Measurements from ENCODE around the gene PRCC. TPM values are rescaled to one million over a fixed set of nuclear protein-coding genes. Genes with fewer than 3 reads are reported as not detected.

The PRCC gene
- total and polyA plus RNA-seq, 2 of the 13 experiments (the other 11 are each of a cell fraction or from before 2014, with no cell fraction given) = 24.2 to 40.5 TPM

- TF ChIP-seq, protein P1, sequence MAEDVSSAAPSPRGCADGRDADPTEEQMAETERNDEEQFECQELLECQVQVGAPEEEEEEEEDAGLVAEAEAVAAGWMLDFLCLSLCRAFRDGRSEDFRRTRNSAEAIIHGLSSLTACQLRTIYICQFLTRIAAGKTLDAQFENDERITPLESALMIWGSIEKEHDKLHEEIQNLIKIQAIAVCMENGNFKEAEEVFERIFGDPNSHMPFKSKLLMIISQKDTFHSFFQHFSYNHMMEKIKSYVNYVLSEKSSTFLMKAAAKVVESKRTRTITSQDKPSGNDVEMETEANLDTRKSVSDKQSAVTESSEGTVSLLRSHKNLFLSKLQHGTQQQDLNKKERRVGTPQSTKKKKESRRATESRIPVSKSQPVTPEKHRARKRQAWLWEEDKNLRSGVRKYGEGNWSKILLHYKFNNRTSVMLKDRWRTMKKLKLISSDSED (CRISPR knock-in tag; IDR thresholded peaks at IDR 0.05) = no peak
- no peak for TF ChIP-seq PHF5A (CRISPR knock-in tag; IDR thresholded peaks at IDR 0.05; ENCODE audit: low read depth, unreplicated experiment)
- TF ChIP-seq DDIT3 (CRISPR knock-in tag; IDR thresholded peaks at IDR 0.05) = no peak
- TF ChIP-seq ZNF30 (CRISPR knock-in tag; IDR thresholded peaks at IDR 0.05) = peak; percentile 20; the same call in 1 of the 2 replicates
- peak; percentile 87 for TF ChIP-seq ZNF431 (CRISPR knock-in tag; IDR thresholded peaks at IDR 0.05; ENCODE audit: borderline replicate concordance, low read depth)
- TF ChIP-seq STAT5B (CRISPR knock-in tag; IDR thresholded peaks at IDR 0.05) = no peak
- peak; percentile 53; the same call in 1 of the 2 replicates for TF ChIP-seq ZNF251 (CRISPR knock-in tag; IDR thresholded peaks at IDR 0.05)
- TF ChIP-seq, protein P2, sequence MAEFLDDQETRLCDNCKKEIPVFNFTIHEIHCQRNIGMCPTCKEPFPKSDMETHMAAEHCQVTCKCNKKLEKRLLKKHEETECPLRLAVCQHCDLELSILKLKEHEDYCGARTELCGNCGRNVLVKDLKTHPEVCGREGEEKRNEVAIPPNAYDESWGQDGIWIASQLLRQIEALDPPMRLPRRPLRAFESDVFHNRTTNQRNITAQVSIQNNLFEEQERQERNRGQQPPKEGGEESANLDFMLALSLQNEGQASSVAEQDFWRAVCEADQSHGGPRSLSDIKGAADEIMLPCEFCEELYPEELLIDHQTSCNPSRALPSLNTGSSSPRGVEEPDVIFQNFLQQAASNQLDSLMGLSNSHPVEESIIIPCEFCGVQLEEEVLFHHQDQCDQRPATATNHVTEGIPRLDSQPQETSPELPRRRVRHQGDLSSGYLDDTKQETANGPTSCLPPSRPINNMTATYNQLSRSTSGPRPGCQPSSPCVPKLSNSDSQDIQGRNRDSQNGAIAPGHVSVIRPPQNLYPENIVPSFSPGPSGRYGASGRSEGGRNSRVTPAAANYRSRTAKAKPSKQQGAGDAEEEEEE (CRISPR knock-in tag; IDR thresholded peaks at IDR 0.05; ENCODE audit: borderline replicate concordance) = no peak
- TF ChIP-seq HOXD1 (CRISPR knock-in tag; IDR thresholded peaks at IDR 0.05) = no peak
- 0 out of 2 replicates have a peak, but pooled peaks have one; percentile 64 for TF ChIP-seq SIN3A (IDR thresholded peaks at IDR 0.05; ENCODE audit: borderline replicate concordance, low read depth, low read length)
- TF ChIP-seq, protein P3, sequence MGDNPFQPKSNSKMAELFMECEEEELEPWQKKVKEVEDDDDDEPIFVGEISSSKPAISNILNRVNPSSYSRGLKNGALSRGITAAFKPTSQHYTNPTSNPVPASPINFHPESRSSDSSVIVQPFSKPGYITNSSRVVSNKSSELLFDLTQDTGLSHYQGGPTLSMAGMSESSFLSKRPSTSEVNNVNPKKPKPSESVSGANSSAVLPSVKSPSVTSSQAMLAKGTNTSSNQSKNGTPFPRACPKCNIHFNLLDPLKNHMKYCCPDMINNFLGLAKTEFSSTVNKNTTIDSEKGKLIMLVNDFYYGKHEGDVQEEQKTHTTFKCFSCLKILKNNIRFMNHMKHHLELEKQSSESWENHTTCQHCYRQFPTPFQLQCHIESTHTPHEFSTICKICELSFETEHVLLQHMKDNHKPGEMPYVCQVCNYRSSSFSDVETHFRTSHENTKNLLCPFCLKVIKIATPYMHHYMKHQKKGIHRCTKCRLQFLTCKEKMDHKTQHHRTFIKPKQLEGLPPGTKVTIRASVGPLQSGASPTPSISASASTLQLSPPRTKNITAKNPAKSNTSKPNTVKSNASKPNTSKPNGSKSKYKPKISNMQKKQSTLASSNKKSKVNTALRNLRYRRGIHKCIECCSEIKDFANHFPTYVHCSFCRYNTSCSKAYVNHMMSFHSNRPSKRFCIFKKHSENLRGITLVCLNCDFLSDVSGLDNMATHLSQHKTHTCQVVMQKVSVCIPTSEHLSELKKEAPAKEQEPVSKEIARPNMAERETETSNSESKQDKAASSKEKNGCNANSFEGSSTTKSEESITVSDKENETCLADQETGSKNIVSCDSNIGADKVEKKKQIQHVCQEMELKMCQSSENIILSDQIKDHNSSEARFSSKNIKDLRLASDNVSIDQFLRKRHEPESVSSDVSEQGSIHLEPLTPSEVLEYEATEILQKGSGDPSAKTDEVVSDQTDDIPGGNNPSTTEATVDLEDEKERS (CRISPR knock-in tag; IDR thresholded peaks at IDR 0.05) = peak; percentile 58; the same call in 1 of the 2 replicates
- TF ChIP-seq, protein P4, sequence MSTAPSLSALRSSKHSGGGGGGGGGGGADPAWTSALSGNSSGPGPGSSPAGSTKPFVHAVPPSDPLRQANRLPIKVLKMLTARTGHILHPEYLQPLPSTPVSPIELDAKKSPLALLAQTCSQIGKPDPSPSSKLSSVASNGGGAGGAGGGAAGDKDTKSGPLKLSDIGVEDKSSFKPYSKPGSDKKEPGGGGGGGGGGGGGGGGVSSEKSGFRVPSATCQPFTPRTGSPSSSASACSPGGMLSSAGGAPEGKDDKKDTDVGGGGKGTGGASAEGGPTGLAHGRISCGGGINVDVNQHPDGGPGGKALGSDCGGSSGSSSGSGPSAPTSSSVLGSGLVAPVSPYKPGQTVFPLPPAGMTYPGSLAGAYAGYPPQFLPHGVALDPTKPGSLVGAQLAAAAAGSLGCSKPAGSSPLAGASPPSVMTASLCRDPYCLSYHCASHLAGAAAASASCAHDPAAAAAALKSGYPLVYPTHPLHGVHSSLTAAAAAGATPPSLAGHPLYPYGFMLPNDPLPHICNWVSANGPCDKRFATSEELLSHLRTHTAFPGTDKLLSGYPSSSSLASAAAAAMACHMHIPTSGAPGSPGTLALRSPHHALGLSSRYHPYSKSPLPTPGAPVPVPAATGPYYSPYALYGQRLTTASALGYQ (CRISPR knock-in tag; IDR thresholded peaks at IDR 0.05) = no peak
- TF ChIP-seq ZNF224 (CRISPR knock-in tag; IDR thresholded peaks at IDR 0.05) = peak; percentile 67; the same call in 1 of the 2 replicates
- TF ChIP-seq, protein P5, sequence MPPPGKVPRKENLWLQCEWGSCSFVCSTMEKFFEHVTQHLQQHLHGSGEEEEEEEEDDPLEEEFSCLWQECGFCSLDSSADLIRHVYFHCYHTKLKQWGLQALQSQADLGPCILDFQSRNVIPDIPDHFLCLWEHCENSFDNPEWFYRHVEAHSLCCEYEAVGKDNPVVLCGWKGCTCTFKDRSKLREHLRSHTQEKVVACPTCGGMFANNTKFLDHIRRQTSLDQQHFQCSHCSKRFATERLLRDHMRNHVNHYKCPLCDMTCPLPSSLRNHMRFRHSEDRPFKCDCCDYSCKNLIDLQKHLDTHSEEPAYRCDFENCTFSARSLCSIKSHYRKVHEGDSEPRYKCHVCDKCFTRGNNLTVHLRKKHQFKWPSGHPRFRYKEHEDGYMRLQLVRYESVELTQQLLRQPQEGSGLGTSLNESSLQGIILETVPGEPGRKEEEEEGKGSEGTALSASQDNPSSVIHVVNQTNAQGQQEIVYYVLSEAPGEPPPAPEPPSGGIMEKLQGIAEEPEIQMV (CRISPR knock-in tag; IDR thresholded peaks at IDR 0.05; ENCODE audit: low read depth) = peak; percentile 87
- peak; percentile 24; the same call in 1 of the 2 replicates for TF ChIP-seq ZKSCAN5 (CRISPR knock-in tag; IDR thresholded peaks at IDR 0.05)
- TF ChIP-seq ZFP36L1 (CRISPR knock-in tag; IDR thresholded peaks at IDR 0.05) = no peak
These were observed 46.6 kb downstream of the PRCC start (continued) for GRCh38 chr1:156813750-156814570.
